Measurements from ENCODE around the gene GDF15.

DNA sequence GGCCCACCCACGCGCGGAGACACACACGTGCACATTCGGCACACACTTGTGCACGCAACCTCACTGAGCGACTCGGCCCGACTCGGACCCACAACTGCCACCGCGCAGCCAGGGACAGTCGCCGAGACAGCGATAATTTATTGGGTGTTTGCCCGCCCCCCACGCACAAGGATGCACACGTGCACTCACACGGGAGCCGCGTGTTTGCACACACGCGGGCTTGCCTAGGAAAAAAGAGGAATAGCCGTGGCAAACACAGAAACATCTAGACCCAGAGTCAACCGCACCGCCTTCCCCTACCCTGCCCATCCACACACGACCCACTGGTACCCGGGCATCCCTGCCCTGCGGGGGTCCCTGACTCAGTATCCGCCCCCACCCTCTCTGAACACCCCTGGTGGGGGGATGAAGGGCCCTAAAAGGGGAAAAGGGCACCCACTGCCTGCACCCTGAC lies 32.1 kb downstream of the GDF15 start:
- TF ChIP-seq EZH2 (IDR thresholded peaks at IDR 0.05; ENCODE audit: insufficient read depth, poor library complexity, severe bottlenecking) (no peak), EZH2phosphoT487 (IDR thresholded peaks at IDR 0.05; ENCODE audit: insufficient read depth, low read depth) (no peak)

Data from GM23248 (cell line).